ENCODE results near the gene INSL3. TPM values are rescaled to one million over a fixed set of nuclear protein-coding genes. Genes with fewer than 3 reads are reported as not detected.

Gene INSL3
- total RNA-seq, 1 experiment from 2014 or later, result not detected

GRCh38 chr19:17829855-17830566 is 8.7 kb upstream of the INSL3 start:
- Histone ChIP-seq H3K4me1 (ENCODE audit: insufficient read depth, low read length, poor library complexity, severe bottlenecking) (no peaks in the 10 kb centered on the region), H3K36me3 (ENCODE audit: insufficient read depth, low read length, poor library complexity, severe bottlenecking) (no peaks in the 10 kb centered on the region), H3K4me3 (ENCODE audit: low read depth, low read length, poor library complexity, severe bottlenecking) (no peak overlapping the region), H3K9me3 (ENCODE audit: low read depth, low read length, poor library complexity, severe bottlenecking) (no peaks in the 10 kb centered on the region), H3K27me3 (replicated peaks; ENCODE audit: insufficient read depth, low read depth, low read length, poor library complexity) (no peaks in the 10 kb centered on the region), H3K27ac (ENCODE audit: low read depth, low read length, poor library complexity, severe bottlenecking) (no peak overlapping the region)
- intact Hi-C loops (cut with micrococcal nuclease; ENCODE audit: unreplicated experiment), result no loop called here
- POLR2A ChIA-PET (ENCODE audit: low non-redundant PET), result no interaction called here
- CTCF ChIA-PET, result no interaction called here
- no TSS peak for BruUV-seq (replicated peaks)
- TF ChIP-seq CTCF (conservative IDR thresholded peaks at IDR 0.05; ENCODE audit: low read depth, low read length) (no peak), EZH2 (IDR thresholded peaks at IDR 0.05; ENCODE audit: borderline replicate concordance, low read depth, low read length, poor library complexity, severe bottlenecking) (no peak)
- no peak for DNase-seq (ENCODE audit: low spot score)

- TF ChIP-seq CTCF (conservative IDR thresholded peaks at IDR 0.05; ENCODE audit: low read depth, low read length) (no peak), EZH2 (IDR thresholded peaks at IDR 0.05; ENCODE audit: borderline replicate concordance, low read depth, low read length, poor library complexity, severe bottlenecking) (no peak)
- intact Hi-C loops (cut with micrococcal nuclease; ENCODE audit: unreplicated experiment), result no loop called here
- no peaks in the 10 kb centered on the region for H3K9me3 ChIP-seq (ENCODE audit: low read depth, low read length, poor library complexity, severe bottlenecking)
- no peaks in the 10 kb centered on the region for H3K27me3 ChIP-seq (replicated peaks; ENCODE audit: insufficient read depth, low read depth, low read length, poor library complexity)
- no TSS peak for BruUV-seq (replicated peaks)
- DNase-seq (ENCODE audit: low spot score), result no peak
- H3K36me3 ChIP-seq (ENCODE audit: insufficient read depth, low read length, poor library complexity, severe bottlenecking), result no peaks in the 10 kb centered on the region
- H3K27ac ChIP-seq (ENCODE audit: low read depth, low read length, poor library complexity, severe bottlenecking), result no peak overlapping the region
- ChIA-PET POLR2A (ENCODE audit: low non-redundant PET) (no interaction called here), CTCF (no interaction called here)
- no peaks in the 10 kb centered on the region for H3K4me1 ChIP-seq (ENCODE audit: insufficient read depth, low read length, poor library complexity, severe bottlenecking)
- H3K4me3 ChIP-seq (ENCODE audit: low read depth, low read length, poor library complexity, severe bottlenecking), result no peak overlapping the region
These were observed 5.3 kb upstream of the INSL3 start for GRCh38 chr19:17826508-17827056.

GRCh38 chr19:17824339-17824738 is 3.0 kb upstream of the INSL3 start:
- H3K4me1 ChIP-seq (ENCODE audit: insufficient read depth, low read length, poor library complexity, severe bottlenecking), result no peaks in the 10 kb centered on the region
- intact Hi-C loops (cut with micrococcal nuclease; ENCODE audit: unreplicated experiment), result no loop called here
- H3K9me3 ChIP-seq (ENCODE audit: low read depth, low read length, poor library complexity, severe bottlenecking), result no peaks in the 10 kb centered on the region
- no peaks in the 10 kb centered on the region for H3K27me3 ChIP-seq (replicated peaks; ENCODE audit: insufficient read depth, low read depth, low read length, poor library complexity)
- H3K4me3 ChIP-seq (ENCODE audit: low read depth, low read length, poor library complexity, severe bottlenecking), result no peak overlapping the region
- no peak for DNase-seq (ENCODE audit: low spot score)
- no peaks in the 10 kb centered on the region for H3K36me3 ChIP-seq (ENCODE audit: insufficient read depth, low read length, poor library complexity, severe bottlenecking)
- no peak overlapping the region for H3K27ac ChIP-seq (ENCODE audit: low read depth, low read length, poor library complexity, severe bottlenecking)
- POLR2A ChIA-PET (ENCODE audit: low non-redundant PET), result no interaction called here
- BruUV-seq (replicated peaks), result no TSS peak
- TF ChIP-seq CTCF (conservative IDR thresholded peaks at IDR 0.05; ENCODE audit: low read depth, low read length) (no peak), EZH2 (IDR thresholded peaks at IDR 0.05; ENCODE audit: borderline replicate concordance, low read depth, low read length, poor library complexity, severe bottlenecking) (no peak)
- CTCF ChIA-PET, result no interaction called here
